ENCODE measurements around the gene HELZ. TPM values are rescaled to one million over a fixed set of nuclear protein-coding genes. Genes with fewer than 3 reads are reported as not detected.

HELZ gene
- total RNA-seq, 1 experiment from 2014 or later = 40.5 TPM

DNA sequence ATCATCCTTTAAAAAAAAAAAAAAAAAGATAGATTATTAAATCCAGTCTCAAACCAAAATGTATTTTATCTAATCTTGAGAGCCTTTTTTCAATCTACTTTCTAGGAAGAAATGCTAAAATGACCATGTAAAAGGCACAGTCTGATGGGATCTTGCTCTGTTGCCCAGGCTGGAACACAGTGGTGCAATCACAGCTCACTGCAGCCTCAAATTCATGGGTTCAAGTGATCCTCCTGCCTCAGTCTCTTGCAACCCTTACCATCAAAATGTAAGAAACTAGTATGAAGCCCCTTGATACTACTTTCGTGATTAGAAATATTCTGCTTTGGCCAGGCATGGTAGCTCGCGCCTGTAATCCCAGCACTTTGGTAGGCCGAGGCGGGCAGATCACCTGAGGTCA, 70.8 kb downstream of the HELZ start:
- Histone ChIP-seq H3K79me2 (ENCODE audit: insufficient read depth, low read length) (no peaks in the 10 kb centered on the region), H3K4me2 (ENCODE audit: low read length) (no peak overlapping the region), H2AFZ (ENCODE audit: low read depth, low read length, poor library complexity, severe bottlenecking) (no peak overlapping the region), H4K20me1 (ENCODE audit: insufficient read depth) (no peaks in the 10 kb centered on the region), H3K36me3 (ENCODE audit: control insufficient read depth in 1 of 2, insufficient read depth in 2 of 2, low read length in 2 of 2) (no peaks in the 10 kb centered on the region), H3K9me2 (ENCODE audit: insufficient read depth) (no peaks in the 10 kb centered on the region), H3K9ac (ENCODE audit: low read length) (no peak overlapping the region), H3K4me3 (replicated peaks in 1 of 2; ENCODE audit: low read depth in 1 of 2, low read length in 2 of 2) (no peak overlapping the region), H3K9me3 (ENCODE audit: control insufficient read depth in 1 of 2, insufficient read depth in 1 of 2, low read depth in 1 of 2, low read length in 2 of 2) (no peaks in the 10 kb centered on the region), H3K27ac (ENCODE audit: low read depth, low read length) (no peak overlapping the region), H3K27me3 (ENCODE audit: insufficient read depth, low read length) (no peaks in the 10 kb centered on the region), H3K4me1 (ENCODE audit: control insufficient read depth in 1 of 2, insufficient read depth in 2 of 2, low read length in 2 of 2) (no peaks in the 10 kb centered on the region)
- ChIA-PET CTCF (no interaction called here), RAD21 (ENCODE audit: low non-redundant PET in 1 of 2, low total read pairs in 2 of 2, uncharacterized antibody in 2 of 2, unreplicated experiment in 2 of 2) (no interaction called here), POLR2A (no interaction called here)
- DNase-seq (ENCODE audit: low read depth, low spot score) (no peak), ATAC-seq (no peak)
- TF ChIP-seq SIN3A (IDR thresholded peaks at IDR 0.05; ENCODE audit: low read depth) (no peak), CEBPB (IDR thresholded peaks at IDR 0.05; ENCODE audit: low read depth) (no peak), CBX3 (IDR thresholded peaks at IDR 0.05; ENCODE audit: low read depth) (no peak), JUND (IDR thresholded peaks at IDR 0.05) (no peak), POLR2A (IDR thresholded peaks at IDR 0.05; ENCODE audit: borderline replicate concordance, extremely low read depth, insufficient read depth, insufficient read length) (no peak), SP1 (IDR thresholded peaks at IDR 0.05; ENCODE audit: low read depth) (no peak), SRF (IDR thresholded peaks at IDR 0.05; ENCODE audit: low read depth) (no peak), EZH2phosphoT487 (IDR thresholded peaks at IDR 0.05; ENCODE audit: borderline replicate concordance) (no peak), POLR2AphosphoS5 (IDR thresholded peaks at IDR 0.05; ENCODE audit: low read depth, low read length) (no peak), ZFX (IDR thresholded peaks at IDR 0.05) (no peak), EGR1 (IDR thresholded peaks at IDR 0.05; ENCODE audit: low read depth) (no peak), ZNF274 (IDR thresholded peaks at IDR 0.05; ENCODE audit: low read depth, low read length) (no peak), ELF1 (IDR thresholded peaks at IDR 0.05; ENCODE audit: borderline replicate concordance, low read depth) (no peak), EZH2 (IDR thresholded peaks at IDR 0.05) (no peak), RAD21 (IDR thresholded peaks at IDR 0.05; ENCODE audit: low read depth) (no peak), FOSL1 (IDR thresholded peaks at IDR 0.05; ENCODE audit: low read depth) (no peak)
- TF ChIP-seq, protein P1, sequence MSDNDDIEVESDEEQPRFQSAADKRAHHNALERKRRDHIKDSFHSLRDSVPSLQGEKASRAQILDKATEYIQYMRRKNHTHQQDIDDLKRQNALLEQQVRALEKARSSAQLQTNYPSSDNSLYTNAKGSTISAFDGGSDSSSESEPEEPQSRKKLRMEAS (IDR thresholded peaks at IDR 0.05) = no peak
- TF ChIP-seq, protein P2, sequence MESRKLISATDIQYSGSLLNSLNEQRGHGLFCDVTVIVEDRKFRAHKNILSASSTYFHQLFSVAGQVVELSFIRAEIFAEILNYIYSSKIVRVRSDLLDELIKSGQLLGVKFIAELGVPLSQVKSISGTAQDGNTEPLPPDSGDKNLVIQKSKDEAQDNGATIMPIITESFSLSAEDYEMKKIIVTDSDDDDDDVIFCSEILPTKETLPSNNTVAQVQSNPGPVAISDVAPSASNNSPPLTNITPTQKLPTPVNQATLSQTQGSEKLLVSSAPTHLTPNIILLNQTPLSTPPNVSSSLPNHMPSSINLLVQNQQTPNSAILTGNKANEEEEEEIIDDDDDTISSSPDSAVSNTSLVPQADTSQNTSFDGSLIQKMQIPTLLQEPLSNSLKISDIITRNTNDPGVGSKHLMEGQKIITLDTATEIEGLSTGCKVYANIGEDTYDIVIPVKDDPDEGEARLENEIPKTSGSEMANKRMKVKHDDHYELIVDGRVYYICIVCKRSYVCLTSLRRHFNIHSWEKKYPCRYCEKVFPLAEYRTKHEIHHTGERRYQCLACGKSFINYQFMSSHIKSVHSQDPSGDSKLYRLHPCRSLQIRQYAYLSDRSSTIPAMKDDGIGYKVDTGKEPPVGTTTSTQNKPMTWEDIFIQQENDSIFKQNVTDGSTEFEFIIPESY (IDR thresholded peaks at IDR 0.05; ENCODE audit: extremely low read depth, insufficient replicate concordance, low read length) = no peak
- TF ChIP-seq, protein P3, sequence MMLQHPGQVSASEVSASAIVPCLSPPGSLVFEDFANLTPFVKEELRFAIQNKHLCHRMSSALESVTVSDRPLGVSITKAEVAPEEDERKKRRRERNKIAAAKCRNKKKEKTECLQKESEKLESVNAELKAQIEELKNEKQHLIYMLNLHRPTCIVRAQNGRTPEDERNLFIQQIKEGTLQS (IDR thresholded peaks at IDR 0.05) = no peak
- TF ChIP-seq, protein P4, sequence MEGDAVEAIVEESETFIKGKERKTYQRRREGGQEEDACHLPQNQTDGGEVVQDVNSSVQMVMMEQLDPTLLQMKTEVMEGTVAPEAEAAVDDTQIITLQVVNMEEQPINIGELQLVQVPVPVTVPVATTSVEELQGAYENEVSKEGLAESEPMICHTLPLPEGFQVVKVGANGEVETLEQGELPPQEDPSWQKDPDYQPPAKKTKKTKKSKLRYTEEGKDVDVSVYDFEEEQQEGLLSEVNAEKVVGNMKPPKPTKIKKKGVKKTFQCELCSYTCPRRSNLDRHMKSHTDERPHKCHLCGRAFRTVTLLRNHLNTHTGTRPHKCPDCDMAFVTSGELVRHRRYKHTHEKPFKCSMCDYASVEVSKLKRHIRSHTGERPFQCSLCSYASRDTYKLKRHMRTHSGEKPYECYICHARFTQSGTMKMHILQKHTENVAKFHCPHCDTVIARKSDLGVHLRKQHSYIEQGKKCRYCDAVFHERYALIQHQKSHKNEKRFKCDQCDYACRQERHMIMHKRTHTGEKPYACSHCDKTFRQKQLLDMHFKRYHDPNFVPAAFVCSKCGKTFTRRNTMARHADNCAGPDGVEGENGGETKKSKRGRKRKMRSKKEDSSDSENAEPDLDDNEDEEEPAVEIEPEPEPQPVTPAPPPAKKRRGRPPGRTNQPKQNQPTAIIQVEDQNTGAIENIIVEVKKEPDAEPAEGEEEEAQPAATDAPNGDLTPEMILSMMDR (IDR thresholded peaks at IDR 0.05 in 2 of 3, conservative IDR thresholded peaks at IDR 0.05 in 1 of 3; ENCODE audit: borderline replicate concordance in 1 of 3, insufficient read depth in 1 of 3, low read depth in 2 of 3, low read length in 2 of 3) = no peak
- intact Hi-C loops (cut with micrococcal nuclease) = no loop called here
- BruUV-seq (replicated peaks) = no TSS peak
